Ramos (cell line): ENCODE data around the gene SCARB1.
"Not testable (repeated sequence)": the region's sequence is repeated elsewhere in the genome, so short reads cannot be mapped to it uniquely, and the experiment has no call there.

ENCODE experiments used
- in situ Hi-C: fragments of 300-500 bp; cut with MboI; formaldehyde crosslinking; loops from one replicate; pipeline ENCODE4 v1.14.3; 2022; ENCODE audit warnings: low sequenced_read_pairs; ENCODE audit not compliant: unreplicated experiment

The SCARB1 gene

GRCh38 chr12:124884587-124885438 is 21.1 kb upstream of the SCARB1 start:
- in situ Hi-C loops: no loop called here

- in situ Hi-C loops: no loop called here
Measured at GRCh38 chr12:124883263-124884130, 19.8 kb upstream of the SCARB1 start.

GRCh38 chr12:124881123-124881522 is 17.5 kb upstream of the SCARB1 start:
- in situ Hi-C loops: no loop called here

GRCh38 chr12:124880335-124880734 is 16.7 kb upstream of the SCARB1 start:
- in situ Hi-C loops: not testable (repeated sequence)

GRCh38 chr12:124878795-124879516 is 15.3 kb upstream of the SCARB1 start:
- in situ Hi-C loops: no loop called here

GRCh38 chr12:124877423-124877822 is 13.8 kb upstream of the SCARB1 start:
- in situ Hi-C loops: no loop called here

GRCh38 chr12:124876171-124876570 is 12.5 kb upstream of the SCARB1 start:
- in situ Hi-C loops: no loop called here

- in situ Hi-C loops: no loop called here
Measured at GRCh38 chr12:124875803-124876132, 12.1 kb upstream of the SCARB1 start.

GRCh38 chr12:124874988-124875802 is 11.5 kb upstream of the SCARB1 start:
- in situ Hi-C loops: no loop called here

- in situ Hi-C loops: no loop called here
Measured at GRCh38 chr12:124874188-124874587, 10.5 kb upstream of the SCARB1 start.

- in situ Hi-C loops: no loop called here
Measured at GRCh38 chr12:124872068-124872719, 8.5 kb upstream of the SCARB1 start.

GRCh38 chr12:124871297-124871696 is 7.6 kb upstream of the SCARB1 start:
- in situ Hi-C loops: no loop called here

GRCh38 chr12:124870515-124870914 is 6.9 kb upstream of the SCARB1 start:
- in situ Hi-C loops: no loop called here

GRCh38 chr12:124869059-124869665 is 5.5 kb upstream of the SCARB1 start:
- in situ Hi-C loops: no loop called here

- in situ Hi-C loops: no loop called here
Measured at GRCh38 chr12:124868252-124869058, 4.8 kb upstream of the SCARB1 start.

- in situ Hi-C loops: no loop called here
Measured at GRCh38 chr12:124867401-124867930, 3.8 kb upstream of the SCARB1 start.

- in situ Hi-C loops: no loop called here
Measured at GRCh38 chr12:124866883-124867400, 3.3 kb upstream of the SCARB1 start.
